GM10266 (cell line): ENCODE data around the gene UHRF2.

Experiments
- DNase-seq: peaks from one replicate; pipeline ENCODE4 v3.0.0; 2012; ENCODE audit errors: extremely low spot score
- TF ChIP-seq, protein P1 (sequence below): IDR thresholded peaks from 2 replicates; pipeline ENCODE4 v1.5.1; 2012; ENCODE audit warnings: mild to moderate bottlenecking, low read depth; ENCODE audit not compliant: control insufficient read depth, insufficient read depth; ENCODE audit errors: missing control alignments

The UHRF2 gene

GRCh38 chr9:6431038-6431437, 18.0 kb downstream of the UHRF2 start:
- no peak for DNase-seq
- TF ChIP-seq, protein P1, sequence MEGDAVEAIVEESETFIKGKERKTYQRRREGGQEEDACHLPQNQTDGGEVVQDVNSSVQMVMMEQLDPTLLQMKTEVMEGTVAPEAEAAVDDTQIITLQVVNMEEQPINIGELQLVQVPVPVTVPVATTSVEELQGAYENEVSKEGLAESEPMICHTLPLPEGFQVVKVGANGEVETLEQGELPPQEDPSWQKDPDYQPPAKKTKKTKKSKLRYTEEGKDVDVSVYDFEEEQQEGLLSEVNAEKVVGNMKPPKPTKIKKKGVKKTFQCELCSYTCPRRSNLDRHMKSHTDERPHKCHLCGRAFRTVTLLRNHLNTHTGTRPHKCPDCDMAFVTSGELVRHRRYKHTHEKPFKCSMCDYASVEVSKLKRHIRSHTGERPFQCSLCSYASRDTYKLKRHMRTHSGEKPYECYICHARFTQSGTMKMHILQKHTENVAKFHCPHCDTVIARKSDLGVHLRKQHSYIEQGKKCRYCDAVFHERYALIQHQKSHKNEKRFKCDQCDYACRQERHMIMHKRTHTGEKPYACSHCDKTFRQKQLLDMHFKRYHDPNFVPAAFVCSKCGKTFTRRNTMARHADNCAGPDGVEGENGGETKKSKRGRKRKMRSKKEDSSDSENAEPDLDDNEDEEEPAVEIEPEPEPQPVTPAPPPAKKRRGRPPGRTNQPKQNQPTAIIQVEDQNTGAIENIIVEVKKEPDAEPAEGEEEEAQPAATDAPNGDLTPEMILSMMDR: no peak

DNA sequence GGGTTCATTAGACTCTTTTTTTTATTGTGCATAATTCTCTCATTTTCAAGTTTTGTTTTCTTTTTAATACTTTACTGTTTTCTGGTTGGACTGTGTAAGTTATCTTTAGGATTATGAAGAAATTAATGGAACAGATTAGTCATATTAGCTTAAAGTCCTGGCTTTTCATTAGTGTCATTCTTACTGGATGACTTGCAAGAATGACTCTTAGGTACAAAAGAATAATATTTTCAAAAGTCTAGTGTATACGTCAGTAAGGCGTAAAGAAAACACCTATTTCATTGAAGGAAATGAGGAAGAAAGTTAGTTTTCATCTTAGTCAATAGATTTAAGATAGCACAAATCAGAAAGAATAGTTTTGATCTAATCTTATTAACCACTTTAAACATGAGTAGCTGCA, 20.4 kb downstream of the UHRF2 start:
- TF ChIP-seq, protein P1: no peak
- no peak for DNase-seq

DNA sequence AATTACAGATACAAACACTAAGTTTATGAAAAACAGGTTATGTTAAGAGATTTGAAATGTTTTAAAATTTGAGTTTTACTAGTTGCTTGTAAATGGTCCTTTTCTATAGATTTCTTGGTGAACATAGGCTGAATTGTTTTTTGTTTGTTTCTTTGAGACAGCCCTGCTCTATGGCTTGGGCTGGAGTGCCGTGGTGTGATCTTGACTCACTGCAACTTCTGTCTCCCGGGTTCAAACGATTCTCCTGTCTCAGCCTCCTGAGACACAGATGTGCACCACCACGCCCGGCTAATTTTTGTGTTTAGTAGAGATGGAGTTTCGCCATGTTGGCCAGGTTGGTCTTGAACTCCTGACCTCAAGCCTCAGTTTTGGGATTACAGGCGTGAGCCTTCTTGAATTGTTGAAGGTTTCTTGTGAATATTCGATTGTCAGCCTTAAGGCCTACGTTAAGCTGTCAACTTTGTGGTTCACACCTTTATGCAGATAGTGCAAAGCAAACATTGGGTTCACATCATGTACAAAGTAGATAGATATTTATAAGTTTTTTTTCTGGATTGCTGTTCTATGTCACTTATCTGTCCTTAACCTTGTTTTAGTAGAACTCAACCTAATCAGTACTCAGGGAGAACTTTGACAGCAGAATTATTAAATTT, 26.2 kb downstream of the UHRF2 start:
- no peak for DNase-seq

DNA sequence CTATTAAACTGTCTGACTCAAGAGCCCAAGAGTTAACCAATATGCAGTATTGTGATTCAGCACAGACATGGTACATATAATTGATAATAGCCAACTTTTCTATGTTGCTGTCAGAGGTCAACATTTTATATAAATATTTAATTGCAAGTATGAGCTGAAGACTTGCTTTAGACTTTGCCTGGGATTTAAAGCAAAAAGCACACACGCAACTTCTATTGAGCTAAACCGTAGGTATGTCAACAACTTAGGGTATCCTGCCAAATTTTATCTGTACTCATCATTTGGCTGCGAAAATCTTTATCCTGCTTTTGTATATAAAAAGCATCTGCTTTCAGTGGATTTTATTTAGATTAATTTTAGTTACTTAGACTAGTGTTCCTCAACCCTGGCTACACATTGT, 27.4 kb downstream of the UHRF2 start:
- no peak for DNase-seq
- TF ChIP-seq, protein P1: no peak

More for the DNA sequence above, 26.2 kb downstream of the UHRF2 start:
- TF ChIP-seq, protein P1: no peak

DNA sequence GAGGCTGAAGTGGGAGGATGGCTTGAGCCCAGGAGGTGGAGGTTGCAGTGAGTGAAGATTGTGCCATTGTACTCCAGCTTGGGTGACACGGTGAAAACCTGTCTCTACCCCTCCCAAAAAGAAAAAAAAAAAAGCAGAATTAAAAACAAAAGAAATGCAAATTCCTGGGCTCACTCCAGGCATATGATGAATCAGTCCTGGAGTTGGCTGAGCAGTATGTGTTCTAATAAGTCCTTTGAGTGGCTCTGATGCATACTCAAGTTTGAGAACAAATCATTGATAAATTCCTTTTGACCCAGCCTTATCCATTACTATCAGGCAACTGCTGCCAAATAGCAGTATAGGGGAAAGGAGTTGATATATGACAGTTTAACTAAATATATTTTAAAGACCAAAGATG, 28.3 kb downstream of the UHRF2 start:
- no peak for DNase-seq
- TF ChIP-seq, protein P1: no peak

DNA sequence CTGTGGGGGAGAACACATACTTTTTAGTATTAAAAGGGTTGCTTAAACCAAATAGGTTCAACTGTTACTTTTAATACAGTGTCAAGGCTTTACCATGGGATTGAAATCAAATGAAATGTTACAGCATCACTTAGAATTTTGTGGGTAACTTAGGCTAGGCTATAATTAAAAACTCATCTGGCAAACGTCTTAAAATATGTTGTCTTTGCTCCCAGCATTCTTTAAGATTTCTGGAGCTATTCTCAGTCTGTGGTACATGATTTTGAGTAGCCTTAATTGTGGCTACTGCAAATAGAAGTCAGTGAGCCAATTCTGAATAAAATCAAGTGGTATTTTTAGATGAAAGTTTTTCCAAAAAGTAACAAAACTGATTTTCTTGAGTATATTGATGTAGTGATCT, 30.7 kb downstream of the UHRF2 start:
- TF ChIP-seq, protein P1: no peak
- no peak for DNase-seq

GRCh38 chr9:6444128-6444527, 31.1 kb downstream of the UHRF2 start:
- no peak for DNase-seq
- TF ChIP-seq, protein P1: no peak
